ENCODE data around the gene CDC42BPB. TPM values are rescaled to one million over a fixed set of nuclear protein-coding genes. Genes with fewer than 3 reads are reported as not detected.

The CDC42BPB gene
- total RNA-seq, 1 donor from 2014 or later, result 116 TPM

DNA sequence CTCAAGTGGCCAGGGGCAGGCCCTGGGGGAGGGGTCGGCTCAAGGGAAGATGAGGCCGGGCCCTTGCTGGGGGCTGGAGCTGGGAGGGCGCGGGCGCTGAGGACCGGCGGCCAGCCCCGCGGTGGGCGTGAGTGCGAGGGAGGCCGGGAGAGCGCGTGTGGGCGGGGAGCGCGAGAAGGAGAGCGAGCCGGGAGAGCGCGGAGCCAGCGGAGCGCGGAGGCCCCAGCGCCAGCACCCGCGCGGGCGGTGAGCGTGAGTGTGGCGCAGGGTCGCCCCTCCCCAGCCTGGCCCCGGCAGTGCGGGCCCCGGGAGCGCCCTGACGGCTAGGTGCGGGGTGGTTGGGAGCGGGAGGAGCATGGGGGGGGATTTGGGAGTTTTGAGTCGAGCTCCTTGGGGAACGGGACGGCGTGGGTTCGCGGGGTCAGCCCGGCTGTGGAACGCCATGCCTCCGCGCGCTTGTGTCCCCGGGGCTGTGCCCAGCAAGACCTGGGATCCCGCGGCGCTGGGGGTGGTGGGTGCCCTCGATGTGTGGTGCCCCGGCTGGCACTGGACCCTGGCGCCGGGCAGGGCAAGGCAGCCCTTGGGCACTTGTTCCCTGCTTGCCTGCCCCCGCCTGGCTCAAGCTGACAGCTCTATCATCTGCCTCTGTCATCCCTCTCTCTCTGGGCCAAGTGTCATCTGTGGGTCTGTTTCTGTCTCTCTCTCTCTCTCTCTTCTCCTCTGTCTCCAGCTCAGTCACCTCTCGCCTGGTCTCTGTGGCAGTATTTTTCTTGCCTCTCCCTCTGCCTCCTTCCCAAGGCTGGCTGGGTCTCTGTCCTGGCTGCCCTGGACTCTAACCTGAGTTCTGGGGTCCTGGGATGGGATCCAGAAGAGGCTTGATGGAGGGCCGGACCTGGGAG is 26.9 kb upstream of the CDC42BPB start, which contains the start of gene LBHD2:
LBHD2 (plus strand) TSS at position 190 of the 899 bp plus-strand sequence. CDS start 1,803 bp downstream, outside the sequence.
- FAIRE-seq (no peak), DNase-seq (ENCODE audit: low read depth) (no peak)
- H3K9ac ChIP-seq (ENCODE audit: low read length), result no peak within 1 kb of the TSS
- H3K27ac Mint-ChIP-seq (ENCODE audit: unreplicated experiment), result no peak within 1 kb of the TSS
- H2AFZ ChIP-seq (ENCODE audit: low read depth, low read length), result no peak within 1 kb of the TSS
- H3K36me3 ChIP-seq (ENCODE audit: insufficient read depth, low read length), result no peaks in the 10 kb centered on the region
- no peaks in the 10 kb centered on the region for H3K36me3 Mint-ChIP-seq (ENCODE audit: low read depth, unreplicated experiment)
- TF ChIP-seq EZH2 (IDR thresholded peaks at IDR 0.05; ENCODE audit: insufficient read depth, low read length), result no peak
- TF ChIP-seq, protein P1, sequence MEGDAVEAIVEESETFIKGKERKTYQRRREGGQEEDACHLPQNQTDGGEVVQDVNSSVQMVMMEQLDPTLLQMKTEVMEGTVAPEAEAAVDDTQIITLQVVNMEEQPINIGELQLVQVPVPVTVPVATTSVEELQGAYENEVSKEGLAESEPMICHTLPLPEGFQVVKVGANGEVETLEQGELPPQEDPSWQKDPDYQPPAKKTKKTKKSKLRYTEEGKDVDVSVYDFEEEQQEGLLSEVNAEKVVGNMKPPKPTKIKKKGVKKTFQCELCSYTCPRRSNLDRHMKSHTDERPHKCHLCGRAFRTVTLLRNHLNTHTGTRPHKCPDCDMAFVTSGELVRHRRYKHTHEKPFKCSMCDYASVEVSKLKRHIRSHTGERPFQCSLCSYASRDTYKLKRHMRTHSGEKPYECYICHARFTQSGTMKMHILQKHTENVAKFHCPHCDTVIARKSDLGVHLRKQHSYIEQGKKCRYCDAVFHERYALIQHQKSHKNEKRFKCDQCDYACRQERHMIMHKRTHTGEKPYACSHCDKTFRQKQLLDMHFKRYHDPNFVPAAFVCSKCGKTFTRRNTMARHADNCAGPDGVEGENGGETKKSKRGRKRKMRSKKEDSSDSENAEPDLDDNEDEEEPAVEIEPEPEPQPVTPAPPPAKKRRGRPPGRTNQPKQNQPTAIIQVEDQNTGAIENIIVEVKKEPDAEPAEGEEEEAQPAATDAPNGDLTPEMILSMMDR (IDR thresholded peaks at IDR 0.05; ENCODE audit: insufficient read depth, low read depth, low read length), result no peak
- H3K4me3 ChIP-seq (ENCODE audit: insufficient read depth, low read depth, low read length), result no peak within 1 kb of the TSS
- H3K4me1 Mint-ChIP-seq (ENCODE audit: low read depth, unreplicated experiment), result no peaks in the 10 kb centered on the region
- peak within 1 kb of the TSS; percentile 60 for H3K4me2 ChIP-seq (ENCODE audit: low read length)
- peaks cover 23% of the 10 kb centered on the region for H3K27me3 Mint-ChIP-seq (ENCODE audit: low read depth, unreplicated experiment)
- H3K9me3 ChIP-seq (ENCODE audit: insufficient read depth, low read depth, low read length), result no peaks in the 10 kb centered on the region
- H3K4me1 ChIP-seq (ENCODE audit: insufficient read depth, low read length), result no peaks in the 10 kb centered on the region
- no peaks in the 10 kb centered on the region for H4K20me1 ChIP-seq (ENCODE audit: insufficient read depth, low read length)
- H3K27me3 ChIP-seq (ENCODE audit: insufficient read depth, low read length), result peaks cover 15% of the 10 kb centered on the region
- H3K79me2 ChIP-seq (ENCODE audit: insufficient read depth, low read length), result no peaks in the 10 kb centered on the region
- no peak within 1 kb of the TSS for H3K27ac ChIP-seq (ENCODE audit: low read depth, low read length)
- no peaks in the 10 kb centered on the region for H3K9me3 Mint-ChIP-seq (ENCODE audit: unreplicated experiment)
- H3K4me3 Mint-ChIP-seq (ENCODE audit: unreplicated experiment), result peak within 1 kb of the TSS; percentile 50

DNA sequence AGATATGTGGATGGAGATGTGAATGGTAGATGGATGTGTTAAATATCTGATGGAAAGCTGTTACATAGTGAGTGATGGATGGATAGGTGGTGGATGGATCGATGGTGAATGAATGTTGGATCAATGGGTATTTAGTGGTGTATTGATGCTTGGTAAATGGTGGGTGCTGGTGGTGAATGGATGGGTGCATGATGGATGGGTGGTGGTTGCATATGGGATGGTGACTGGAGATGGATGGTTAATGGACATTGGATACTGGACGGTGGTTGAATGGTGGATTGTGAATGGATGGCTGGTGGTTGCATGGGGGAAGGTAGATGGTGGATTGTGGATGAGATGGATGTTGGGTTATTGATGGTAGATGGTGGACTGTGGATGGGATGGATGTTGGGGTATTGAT is 24.6 kb upstream of the CDC42BPB start:
- Histone ChIP-seq H3K4me3 (ENCODE audit: insufficient read depth, low read depth, low read length) (no peak overlapping the region), H3K36me3 (ENCODE audit: insufficient read depth, low read length) (no peaks in the 10 kb centered on the region), H4K20me1 (ENCODE audit: insufficient read depth, low read length) (no peaks in the 10 kb centered on the region), H3K27ac (ENCODE audit: low read depth, low read length) (no peak overlapping the region), H3K4me2 (ENCODE audit: low read length) (no peak overlapping the region), H3K79me2 (ENCODE audit: insufficient read depth, low read length) (no peaks in the 10 kb centered on the region), H3K27me3 (ENCODE audit: insufficient read depth, low read length) (peaks cover 11% of the 10 kb centered on the region), H2AFZ (ENCODE audit: low read depth, low read length) (no peak overlapping the region), H3K9me3 (ENCODE audit: insufficient read depth, low read depth, low read length) (no peaks in the 10 kb centered on the region), H3K9ac (ENCODE audit: low read length) (no peak overlapping the region), H3K4me1 (ENCODE audit: insufficient read depth, low read length) (no peaks in the 10 kb centered on the region)
- no peak for DNase-seq (ENCODE audit: low read depth)
- TF ChIP-seq, protein P1 (IDR thresholded peaks at IDR 0.05; ENCODE audit: insufficient read depth, low read depth, low read length), result no peak
- no peak for TF ChIP-seq EZH2 (IDR thresholded peaks at IDR 0.05; ENCODE audit: insufficient read depth, low read length)
- H3K27me3 Mint-ChIP-seq (ENCODE audit: low read depth, unreplicated experiment), result peaks cover 12% of the 10 kb centered on the region
- no peak for FAIRE-seq
- H3K27ac Mint-ChIP-seq (ENCODE audit: unreplicated experiment), result no peak overlapping the region
- no peaks in the 10 kb centered on the region for H3K4me1 Mint-ChIP-seq (ENCODE audit: low read depth, unreplicated experiment)
- H3K9me3 Mint-ChIP-seq (ENCODE audit: unreplicated experiment), result no peaks in the 10 kb centered on the region
- H3K4me3 Mint-ChIP-seq (ENCODE audit: unreplicated experiment), result no peak overlapping the region
- no peaks in the 10 kb centered on the region for H3K36me3 Mint-ChIP-seq (ENCODE audit: low read depth, unreplicated experiment)
